SH-SY5Y (cell line): Measurements from ENCODE around the gene SEH1L.

Experiments used
- GATA2 ChIP-seq: IDR thresholded peaks from 2 replicates; pipeline ENCODE4 v1.6.1; 2011; ENCODE audit warnings: mild to moderate bottlenecking, low read depth, low read length
- GATA3 ChIP-seq: IDR thresholded peaks from 2 replicates; pipeline ENCODE4 v1.6.1; 2011; ENCODE audit warnings: low read depth, mild to moderate bottlenecking, low read length, moderate library complexity

DNA sequence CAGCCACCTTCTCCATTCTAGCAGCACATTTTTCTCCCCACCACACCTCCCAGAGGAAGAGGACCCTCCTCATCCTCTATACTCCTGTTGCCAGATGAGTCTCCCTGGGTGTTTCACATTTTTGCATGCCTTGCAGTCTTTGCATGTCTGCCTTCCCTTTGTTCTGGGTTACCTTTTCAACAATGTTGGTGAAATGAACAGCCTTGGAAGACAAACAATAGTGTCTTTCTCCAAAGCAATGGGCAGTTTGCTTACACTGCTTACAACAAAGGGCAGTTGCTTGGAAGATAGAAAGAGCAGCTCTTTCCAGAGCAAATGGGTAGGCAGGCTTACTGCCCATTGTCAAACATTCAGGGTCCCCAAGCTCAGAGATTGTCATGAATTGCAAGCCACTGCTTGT, 14.5 kb upstream of the SEH1L start:
- TF ChIP-seq GATA2 (no peak), GATA3 (no peak)
